ENCODE results near the gene FITM1.
A peak's percentile ranks its signal among the peaks of the same experiment; 100 is the strongest.

FITM1 gene

GRCh38 chr14:24160850-24161804 is 30.7 kb downstream of the FITM1 start, which contains the start of gene IRF9:
Gene IRF9, plus strand, starts transcription at chr14:24161265. Its CDS starts 880 bp downstream, at chr14:24162145.
- DNase-seq (ENCODE audit: low read depth in 2 of 2), result peak; percentile 96 to 97

GRCh38 chr14:24162093-24162492 is 31.6 kb downstream of the FITM1 start:
- no peak for DNase-seq (ENCODE audit: low read depth in 2 of 2)

DNA sequence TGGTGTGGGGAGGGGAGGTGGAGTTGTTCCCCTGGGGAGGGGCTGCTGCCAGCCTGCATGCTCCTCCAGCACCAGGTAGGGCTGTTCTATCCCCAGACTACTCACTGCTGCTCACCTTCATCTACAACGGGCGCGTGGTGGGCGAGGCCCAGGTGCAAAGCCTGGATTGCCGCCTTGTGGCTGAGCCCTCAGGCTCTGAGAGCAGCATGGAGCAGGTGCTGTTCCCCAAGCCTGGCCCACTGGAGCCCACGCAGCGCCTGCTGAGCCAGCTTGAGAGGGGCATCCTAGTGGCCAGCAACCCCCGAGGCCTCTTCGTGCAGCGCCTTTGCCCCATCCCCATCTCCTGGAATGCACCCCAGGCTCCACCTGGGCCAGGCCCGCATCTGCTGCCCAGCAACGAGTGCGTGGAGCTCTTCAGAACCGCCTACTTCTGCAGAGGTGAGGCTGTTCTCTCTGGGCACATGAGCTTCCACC is 34.1 kb downstream of the FITM1 start:
- DNase-seq (ENCODE audit: low read depth in 2 of 2), result no peak

GRCh38 chr14:24165785-24166184 is 35.3 kb downstream of the FITM1 start:
- DNase-seq (ENCODE audit: low read depth in 2 of 2), result no peak

DNA sequence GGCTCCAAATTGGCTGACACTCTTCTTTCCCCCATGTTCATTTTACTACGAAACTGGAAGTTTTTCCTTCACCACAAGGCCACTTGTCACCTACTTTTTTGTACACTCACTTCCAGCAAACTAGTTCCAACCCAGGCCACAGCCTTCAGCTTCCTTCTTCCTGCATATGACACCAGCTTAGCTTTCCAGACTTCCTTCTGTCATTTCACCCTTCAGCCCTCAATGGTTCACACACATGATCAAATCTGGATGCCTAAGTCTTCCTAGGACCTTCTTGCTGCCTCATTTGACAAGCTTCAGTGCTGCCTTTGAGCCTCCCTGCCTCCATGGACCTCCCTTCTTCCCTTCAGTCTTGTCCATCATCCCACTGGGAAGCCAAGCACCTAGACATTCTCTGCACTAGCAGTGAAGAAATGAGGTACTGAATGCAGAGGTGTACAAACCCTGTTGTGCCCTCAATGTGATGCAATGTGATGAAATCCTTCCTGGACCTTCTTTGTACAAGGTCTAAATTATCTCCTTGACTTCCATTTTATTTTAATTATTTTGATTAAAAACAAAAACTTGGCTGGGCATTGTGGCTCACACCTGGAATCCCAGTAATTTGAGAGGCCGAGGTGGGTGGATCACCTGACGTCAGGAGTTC is 37.1 kb downstream of the FITM1 start:
- no peak for DNase-seq (ENCODE audit: low read depth in 2 of 2)

GRCh38 chr14:24171422-24172260 is 41.2 kb downstream of the FITM1 start, which contains the start of gene REC8:
Gene REC8, plus strand, starts transcription at chr14:24172080. Its CDS starts 473 bp downstream, at chr14:24172553.
- DNase-seq (ENCODE audit: low read depth in 2 of 2), result peak; percentile 43 to 58

GRCh38 chr14:24172261-24172860 is 41.9 kb downstream of the FITM1 start:
- DNase-seq (ENCODE audit: low read depth in 2 of 2), result no peak

DNA sequence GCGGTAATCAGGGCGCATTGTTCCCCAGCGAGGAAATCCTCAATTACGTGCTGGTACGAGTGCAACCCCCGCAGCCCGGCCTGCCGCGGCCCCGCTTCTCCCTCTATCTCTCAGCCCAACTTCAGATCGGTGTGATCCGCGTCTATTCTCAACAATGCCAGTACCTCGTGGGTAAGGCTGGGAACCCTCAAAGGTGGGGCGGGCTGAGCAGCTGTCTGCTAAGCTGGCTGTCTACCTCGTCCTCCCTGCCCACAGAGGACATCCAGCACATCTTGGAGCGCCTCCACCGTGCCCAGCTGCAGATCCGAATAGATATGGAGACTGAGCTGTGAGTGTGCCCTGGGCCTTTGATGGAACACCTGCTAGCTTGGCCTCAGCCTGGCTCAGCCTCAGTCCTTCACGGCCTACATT is 42.4 kb downstream of the FITM1 start:
- no peak for DNase-seq (ENCODE audit: low read depth in 2 of 2)

GRCh38 chr14:24176599-24176998 is 46.1 kb downstream of the FITM1 start:
- no peak for DNase-seq (ENCODE audit: low read depth in 2 of 2)

DNA sequence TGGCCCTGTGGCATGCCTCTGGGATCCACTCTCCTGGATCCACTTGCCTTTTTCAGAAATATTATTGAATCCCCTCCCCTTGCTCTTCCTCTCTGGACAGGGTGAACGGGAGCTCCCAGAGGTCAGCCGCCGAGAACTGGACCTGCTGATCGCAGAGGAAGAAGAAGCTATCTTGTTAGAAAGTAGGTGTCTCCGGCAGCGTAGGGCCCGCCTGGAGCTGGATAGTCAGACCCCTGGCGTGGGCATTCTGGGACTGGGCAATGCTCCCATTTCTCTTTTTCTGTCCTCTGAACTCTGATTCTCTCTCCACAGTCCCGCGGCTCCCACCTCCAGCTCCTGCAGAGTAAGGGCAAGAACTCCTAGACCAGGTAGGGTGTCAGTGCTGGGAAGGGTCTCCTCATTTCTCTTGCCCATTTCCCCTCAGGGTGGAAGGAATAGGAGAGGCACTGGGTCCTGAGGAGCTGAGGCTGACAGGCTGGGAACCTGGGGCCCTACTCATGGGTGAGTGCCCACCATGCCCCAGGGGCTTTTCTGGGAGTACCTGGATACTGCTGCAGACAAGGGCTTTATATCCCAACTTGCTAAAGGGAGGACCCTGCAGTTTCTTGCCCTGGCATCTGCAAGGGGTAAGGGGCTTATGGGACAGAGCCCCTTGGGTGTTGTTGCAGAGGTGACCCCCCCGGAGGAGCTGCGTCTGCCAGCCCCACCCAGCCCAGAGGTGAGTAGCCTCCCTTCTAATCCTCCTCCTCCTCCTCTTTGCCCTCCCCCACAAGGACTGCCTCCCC is 46.8 kb downstream of the FITM1 start:
- DNase-seq (ENCODE audit: low read depth in 2 of 2), result no peak

GRCh38 chr14:24177891-24178290 is 47.4 kb downstream of the FITM1 start:
- no peak for DNase-seq (ENCODE audit: low read depth in 2 of 2)

- no peak for DNase-seq (ENCODE audit: low read depth in 2 of 2)
Observed at GRCh38 chr14:24178399-24179178, 48.1 kb downstream of the FITM1 start.

GRCh38 chr14:24179294-24179960 is 49.0 kb downstream of the FITM1 start:
- no peak for DNase-seq (ENCODE audit: low read depth in 2 of 2)

GRCh38 chr14:24179961-24180796 is 49.7 kb downstream of the FITM1 start:
- DNase-seq (ENCODE audit: low read depth in 2 of 2), result no peak

- DNase-seq (ENCODE audit: low read depth in 2 of 2), result no peak
Observed at GRCh38 chr14:24181371-24182077, 51.1 kb downstream of the FITM1 start.

All from stimulated activated CD8-positive, alpha-beta memory T cell treated with anti-CD3 and anti-CD28 coated beads, Interleukin-2, amount 100 ng/mL, for 1 hour (primary cell).